ENCODE results near the gene LRRC59.

- TF ChIP-seq POLR2AphosphoS5 (IDR thresholded peaks at IDR 0.05; ENCODE audit: low read depth, low read length) (no peak), POLR2A (IDR thresholded peaks at IDR 0.05; ENCODE audit: low read depth, low read length) (no peak)
Measured at GRCh38 chr17:50352693-50353599, 44.4 kb downstream of the LRRC59 start.
